OCI-LY7 (cell line): ENCODE results near the gene MAT1A. TPM values are rescaled to one million over a fixed set of nuclear protein-coding genes. Genes with fewer than 3 reads are reported as not detected.

ENCODE experiments used
- BruUV-seq: library from RNA; stranded (reverse); fragments of 400-500 nt; replicated peaks from 2 replicates; lab custom pipeline; 2021; lab: Mats Ljungman, UMichigan
- CTCF ChIA-PET: fragments of 300-600 bp; sonication (Branson Sonifier 250); formaldehyde crosslinking; loops from one replicate; lab custom pipeline; 2022; ENCODE audit warnings: antibody characterized with exemption; ENCODE audit not compliant: unreplicated experiment; lab: Charles Lee
- POLR2A ChIA-PET: fragments of 300-600 bp; sonication (Branson Sonifier 250); formaldehyde crosslinking; loops from one replicate; lab custom pipeline; 2022; ENCODE audit warnings: antibody characterized with exemption; lab: Charles Lee
- DNase-seq: peaks from one replicate; pipeline ENCODE4 v3.0.0-alpha.2; 2015; ENCODE audit warnings: low spot score
- H2AFZ ChIP-seq: fragments of 200-600 bp; sonication (generic), shearing (Covaris generic); 2 replicates; pipeline ENCODE4 v1.6.1; 2014; ENCODE audit warnings: mild to moderate bottlenecking, antibody characterized with exemption, low read length, moderate library complexity
- H3K27ac ChIP-seq: fragments of 200-600 bp; sonication (generic); 2 replicates; pipeline ENCODE4 v1.5.1; 2014; ENCODE audit warnings: mixed run types, low read depth, mild to moderate bottlenecking, moderate library complexity, low read length, inconsistent platforms; ENCODE audit not compliant: poor library complexity, severe bottlenecking
- H3K36me3 ChIP-seq: fragments of 200-600 bp; sonication (generic); 2 replicates; pipeline ENCODE4 v1.6.1; 2014; ENCODE audit warnings: mild to moderate bottlenecking, antibody characterized with exemption, low read length, moderate library complexity, mixed read lengths; ENCODE audit not compliant: insufficient read depth
- H3K4me1 ChIP-seq: fragments of 200-600 bp; sonication (generic); 2 replicates; pipeline ENCODE4 v1.5.1; 2014; ENCODE audit warnings: mild to moderate bottlenecking, low read length; ENCODE audit not compliant: insufficient read depth, poor library complexity, severe bottlenecking
- H3K4me2 ChIP-seq: fragments of 200-600 bp; sonication (generic); 2 replicates; pipeline ENCODE4 v1.6.1; 2014; ENCODE audit warnings: mild to moderate bottlenecking, low read length
- H3K4me3 ChIP-seq: fragments of 200-600 bp; sonication (generic); 2 replicates; pipeline ENCODE4 v1.5.1; 2014; ENCODE audit warnings: mild to moderate bottlenecking, low read depth, low read length; ENCODE audit not compliant: poor library complexity, severe bottlenecking
- H3K79me2 ChIP-seq: fragments of 200-600 bp; sonication (generic); 2 replicates; pipeline ENCODE4 v1.6.1; 2016; ENCODE audit warnings: low read depth, mild to moderate bottlenecking, low read length, moderate library complexity, mixed read lengths; ENCODE audit not compliant: insufficient read depth
- H3K9me2 ChIP-seq: fragments of 200-600 bp; sonication (generic); 2 replicates; pipeline ENCODE4 v1.6.1; 2016; ENCODE audit warnings: mild to moderate bottlenecking, low read length, mixed read lengths; ENCODE audit not compliant: insufficient read depth
- H3K9me3 ChIP-seq: fragments of 200-600 bp; sonication (generic); 2 replicates; pipeline ENCODE4 v1.6.1; 2014; ENCODE audit warnings: mild to moderate bottlenecking, mixed run types, low read length, mixed read lengths
- H4K20me1 ChIP-seq: fragments of 200-600 bp; sonication (generic); 2 replicates; pipeline ENCODE4 v1.6.1; 2014; ENCODE audit warnings: mild to moderate bottlenecking, antibody characterized with exemption, low read length, moderate library complexity, mixed read lengths; ENCODE audit not compliant: insufficient read depth
- EZH2phosphoT487 ChIP-seq: fragments of 200-600 bp; sonication (generic); IDR thresholded peaks from 2 replicates; pipeline ENCODE4 v1.6.1; 2018; ENCODE audit warnings: low read depth, borderline replicate concordance, mild to moderate bottlenecking, mixed run types, antibody characterized with exemption, low read length, moderate library complexity, mixed read lengths
- intact Hi-C: fragments of 100-400 bp; cut with micrococcal nuclease; formaldehyde crosslinking; loops from one replicate; pipeline ENCODE4 v1.10.0; 2022; ENCODE audit not compliant: unreplicated experiment
- total RNA-seq, 2 experiments: library from RNA; depleted of rRNA in 1 of 2; stranded (reverse); fragments of >200 nt in 1 of 2; shearing (Covaris generic) in 1 of 2; gene quantifications; 2 replicates each; pipeline ENCODE4 v1.2.3, GENCODE V29; 2014 to 2022
- TF ChIP-seq, protein P1 (sequence below): fragments of 200-600 bp; sonication (generic); conservative IDR thresholded peaks from 2 replicates; pipeline ENCODE4 v1.5.1; 2014; ENCODE audit warnings: mild to moderate bottlenecking, antibody characterized with exemption, low read length, moderate library complexity, mixed read lengths

MAT1A gene
- total RNA-seq, 2 experiments from 2014 or later: not detected

DNA sequence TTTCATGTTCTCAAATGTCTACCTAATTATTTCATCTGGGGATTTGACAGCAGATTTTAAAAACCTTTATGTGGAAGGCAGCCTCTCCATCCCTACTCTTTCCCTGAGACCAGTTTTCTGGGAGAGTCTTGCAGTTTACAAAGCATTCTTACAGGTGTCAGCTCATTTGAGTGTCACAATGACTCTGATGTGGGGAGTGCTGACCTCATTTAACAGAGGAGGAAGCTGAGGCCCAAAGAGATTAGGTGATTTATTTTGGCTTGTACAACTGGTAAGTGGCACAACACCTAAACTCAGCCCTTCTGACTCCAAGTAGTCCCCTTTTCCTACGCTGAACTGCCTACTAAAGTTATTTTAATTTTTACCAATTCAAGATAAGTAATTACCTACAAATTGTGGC is 33.3 kb upstream of the MAT1A start:
- H3K79me2 ChIP-seq: no peaks in the 10 kb centered on the region
- no peaks in the 10 kb centered on the region for H3K36me3 ChIP-seq
- no peak overlapping the region for H3K27ac ChIP-seq
- DNase-seq: no peak
- TF ChIP-seq EZH2phosphoT487: no peak
- TF ChIP-seq, protein P1, sequence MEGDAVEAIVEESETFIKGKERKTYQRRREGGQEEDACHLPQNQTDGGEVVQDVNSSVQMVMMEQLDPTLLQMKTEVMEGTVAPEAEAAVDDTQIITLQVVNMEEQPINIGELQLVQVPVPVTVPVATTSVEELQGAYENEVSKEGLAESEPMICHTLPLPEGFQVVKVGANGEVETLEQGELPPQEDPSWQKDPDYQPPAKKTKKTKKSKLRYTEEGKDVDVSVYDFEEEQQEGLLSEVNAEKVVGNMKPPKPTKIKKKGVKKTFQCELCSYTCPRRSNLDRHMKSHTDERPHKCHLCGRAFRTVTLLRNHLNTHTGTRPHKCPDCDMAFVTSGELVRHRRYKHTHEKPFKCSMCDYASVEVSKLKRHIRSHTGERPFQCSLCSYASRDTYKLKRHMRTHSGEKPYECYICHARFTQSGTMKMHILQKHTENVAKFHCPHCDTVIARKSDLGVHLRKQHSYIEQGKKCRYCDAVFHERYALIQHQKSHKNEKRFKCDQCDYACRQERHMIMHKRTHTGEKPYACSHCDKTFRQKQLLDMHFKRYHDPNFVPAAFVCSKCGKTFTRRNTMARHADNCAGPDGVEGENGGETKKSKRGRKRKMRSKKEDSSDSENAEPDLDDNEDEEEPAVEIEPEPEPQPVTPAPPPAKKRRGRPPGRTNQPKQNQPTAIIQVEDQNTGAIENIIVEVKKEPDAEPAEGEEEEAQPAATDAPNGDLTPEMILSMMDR: no peak
- H3K9me2 ChIP-seq: no peaks in the 10 kb centered on the region
- intact Hi-C loops: no loop called here
- H3K4me2 ChIP-seq: no peak overlapping the region
- no TSS peak for BruUV-seq
- no peak overlapping the region for H2AFZ ChIP-seq
- H3K9me3 ChIP-seq: no peaks in the 10 kb centered on the region
- no peaks in the 10 kb centered on the region for H3K4me1 ChIP-seq
- no peaks in the 10 kb centered on the region for H4K20me1 ChIP-seq
- POLR2A ChIA-PET: interaction anchor here (0.7 kb wide), 1 partner anchor 207 kb away, joined by 4 read pairs; no protein-coding TSS in a partner anchor
- H3K4me3 ChIP-seq: no peak overlapping the region
- CTCF ChIA-PET: no interaction called here

DNA sequence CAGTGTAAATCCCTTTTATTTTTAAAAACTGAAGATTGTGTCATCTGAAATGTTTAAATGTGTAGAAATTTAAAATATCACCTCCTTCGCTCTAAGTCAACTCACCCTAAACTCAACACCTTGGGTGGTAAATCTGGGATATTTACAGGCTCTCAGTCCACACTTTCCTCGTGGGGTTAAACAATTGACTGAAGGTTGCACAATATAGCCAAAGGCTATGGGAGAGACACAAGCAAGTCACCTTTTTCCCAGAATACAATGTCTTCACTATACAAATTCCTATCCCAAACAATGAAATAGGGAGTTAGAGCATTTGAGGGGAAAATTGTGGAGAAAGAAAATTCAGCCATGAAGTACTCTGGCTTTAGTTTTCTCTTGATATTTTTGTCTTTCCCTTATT is 32.7 kb upstream of the MAT1A start:
- Histone ChIP-seq H3K9me3 (no peaks in the 10 kb centered on the region), H3K9me2 (no peaks in the 10 kb centered on the region), H2AFZ (no peak overlapping the region), H3K4me1 (no peaks in the 10 kb centered on the region), H3K4me3 (no peak overlapping the region), H3K79me2 (no peaks in the 10 kb centered on the region), H3K4me2 (no peak overlapping the region), H3K27ac (no peak overlapping the region), H3K36me3 (no peaks in the 10 kb centered on the region), H4K20me1 (no peaks in the 10 kb centered on the region)
- intact Hi-C loops: no loop called here
- POLR2A ChIA-PET: interaction anchor here (0.7 kb wide), 1 partner anchor 206 kb away, joined by 4 read pairs; no protein-coding TSS in a partner anchor
- BruUV-seq: no TSS peak
- CTCF ChIA-PET: no interaction called here
- TF ChIP-seq, protein P1: no peak
- no peak for TF ChIP-seq EZH2phosphoT487
- no peak for DNase-seq

DNA sequence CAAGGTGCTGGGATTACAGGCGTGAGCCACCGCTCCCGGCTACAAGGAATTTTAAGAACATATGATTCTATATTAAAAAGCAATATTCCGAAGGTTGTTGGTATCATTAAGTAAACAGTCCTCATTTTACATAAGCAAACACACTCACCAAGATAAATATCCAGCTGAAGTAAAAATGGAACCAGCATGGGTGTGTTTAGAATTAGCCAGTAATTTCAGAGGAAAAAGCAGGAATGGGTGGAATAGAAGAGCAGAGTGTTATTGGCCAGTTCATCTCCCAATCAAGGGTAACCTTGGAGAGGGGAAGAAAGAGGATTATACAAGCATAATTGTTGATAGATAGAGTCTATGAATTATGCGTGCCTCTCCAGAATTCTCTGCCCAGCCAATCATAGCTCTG is 31.7 kb upstream of the MAT1A start:
- no peaks in the 10 kb centered on the region for H3K9me2 ChIP-seq
- ChIA-PET POLR2A (no interaction called here), CTCF (no interaction called here)
- H3K4me3 ChIP-seq: no peak overlapping the region
- H3K36me3 ChIP-seq: no peaks in the 10 kb centered on the region
- BruUV-seq: no TSS peak
- no peaks in the 10 kb centered on the region for H3K4me1 ChIP-seq
- no peak for DNase-seq
- no peak overlapping the region for H3K27ac ChIP-seq
- no peak for TF ChIP-seq EZH2phosphoT487
- TF ChIP-seq, protein P1: no peak
- H3K4me2 ChIP-seq: no peak overlapping the region
- no peaks in the 10 kb centered on the region for H4K20me1 ChIP-seq
- no peak overlapping the region for H2AFZ ChIP-seq
- H3K79me2 ChIP-seq: no peaks in the 10 kb centered on the region
- intact Hi-C loops: no loop called here
- H3K9me3 ChIP-seq: no peaks in the 10 kb centered on the region
